Adrenal gland (tissue), 12 donors: ENCODE data around the gene PIK3R1. TPM values are rescaled to one million over a fixed set of nuclear protein-coding genes. Genes with fewer than 3 reads are reported as not detected.
A peak's percentile ranks its signal among the peaks of the same experiment; 100 is the strongest.

Source experiments
- DNase-seq, 7 donors: peaks; one replicate each; pipeline ENCODE4 v3.0.0-alpha.2; 2019 to 2020
- H3K27ac ChIP-seq, 5 donors: fragments of 200-600 bp; sonication (generic) in 4 of 5; 1 replicate in 3 of 5; 2 replicates in 2 of 5; pipeline versions ENCODE4 v1.5.1 to v1.8.0; 2016 to 2020; ENCODE audit warnings: mild to moderate bottlenecking in 1 of 5
- H3K27me3 ChIP-seq: fragments of 200-600 bp; 2 replicates; pipeline ENCODE4 v1.8.0; 2021
- H3K36me3 ChIP-seq, 2 donors: fragments of 200-600 bp; replicated peaks in 1 of 2; 1 replicate in 1 of 2; 2 replicates in 1 of 2; pipeline versions ENCODE4 v1.5.1 to v1.8.0; 2018 to 2022
- H3K4me1 ChIP-seq, 2 donors: fragments of 200-600 bp; replicated peaks in 1 of 2; 1 replicate in 1 of 2; 2 replicates in 1 of 2; pipeline versions ENCODE4 v1.5.1 to v1.8.0; 2018 to 2021
- H3K4me3 ChIP-seq, 4 donors: fragments of 200-600 bp; sonication (generic) in 3 of 4; one replicate each; pipeline ENCODE4 v1.5.1; 2016 to 2018
- H3K9me3 ChIP-seq, 3 donors: fragments of 200-600 bp; sonication (generic) in 1 of 3; replicated peaks in 1 of 3; 1 replicate in 2 of 3; 2 replicates in 1 of 3; pipeline versions ENCODE4 v1.5.1 to v1.8.0; 2016 to 2021
- POLR2A ChIP-seq, 2 donors: fragments of 450-650 bp; IDR thresholded peaks; one replicate each; pipeline ENCODE4 v1.6.1; 2017; ENCODE audit warnings: antibody characterized with exemption in 2 of 2, mild to moderate bottlenecking in 2 of 2, moderate library complexity in 1 of 2
- WGBS, 4 donors: extraction: QIAGEN DNeasy Blood & Tissue Kit in 2 of 4; methylation state at CpG; one replicate each; pipeline versions ENCODE4 v1.1.5 to v1.1.7; 2013 to 2017; 5-methylcytosine and 5-hydroxymethylcytosine counted together
- intact Hi-C, 2 donors: fragments of 100-400 bp; cut with DNase I; formaldehyde crosslinking; loops; one replicate each; pipeline versions ENCODE4 v1.14.1 to v1.15.0; 2022 to 2023
- polyA plus RNA-seq, 3 donors: library from polyadenylated mRNA; stranded (reverse); fragments of 200-250 nt in 2 of 3; fragments of 350-450 nt in 1 of 3; fragmentation: Illumina TruSeq in 1 of 3; extraction: RNeasy Lipid Tissue Mini Kit (QIAGEN cat#74804) in 1 of 3; gene quantifications; one replicate each; pipeline ENCODE4 v1.2.3, GENCODE V29; 2013 to 2014
- total RNA-seq, 9 donors: library from RNA; depleted of rRNA in 4 of 9; stranded (reverse); fragments of >200 nt in 4 of 9; fragments of 120-200 nt in 1 of 9; fragmentation: NEBNext Ultra II Directional in 1 of 9; extraction: Animal tissue kit (Norgen Biotek cat#: 25700) in 1 of 9; gene quantifications; one replicate each; pipeline versions ENCODE4 v1.1.0 to v1.2.4, GENCODE V29; 2013 to 2023
- TF ChIP-seq, protein P1 (sequence below), 6 experiments: fragments of 450-650 bp in 4 of 6; fragments of 200-600 bp in 2 of 6; sonication (generic) in 1 of 6; IDR thresholded peaks; 1 replicate in 5 of 6; 2 replicates in 1 of 6; pipeline versions ENCODE4 v1.5.1 to v1.8.0; 2016 to 2021; ENCODE audit warnings: antibody characterized with exemption in 6 of 6, mild to moderate bottlenecking in 2 of 6, moderate library complexity in 1 of 6
- donor health status: healthy with polysubstance abuse.
- donor health status: Bipolar disorder and iron deficiency.
- donor health status: DM: yes; HTN: yes; CAD: no.
- donor health status: DM: no; HTN: no; CAD: no.
- donor health status: DM: no; HTN: no; CAD: no.
- donor health status: DM: yes; HTN: yes; CAD: no.

The PIK3R1 gene
- total and polyA plus RNA-seq, 12 donors, result 4.9 to 110 (median 48.2) TPM

DNA sequence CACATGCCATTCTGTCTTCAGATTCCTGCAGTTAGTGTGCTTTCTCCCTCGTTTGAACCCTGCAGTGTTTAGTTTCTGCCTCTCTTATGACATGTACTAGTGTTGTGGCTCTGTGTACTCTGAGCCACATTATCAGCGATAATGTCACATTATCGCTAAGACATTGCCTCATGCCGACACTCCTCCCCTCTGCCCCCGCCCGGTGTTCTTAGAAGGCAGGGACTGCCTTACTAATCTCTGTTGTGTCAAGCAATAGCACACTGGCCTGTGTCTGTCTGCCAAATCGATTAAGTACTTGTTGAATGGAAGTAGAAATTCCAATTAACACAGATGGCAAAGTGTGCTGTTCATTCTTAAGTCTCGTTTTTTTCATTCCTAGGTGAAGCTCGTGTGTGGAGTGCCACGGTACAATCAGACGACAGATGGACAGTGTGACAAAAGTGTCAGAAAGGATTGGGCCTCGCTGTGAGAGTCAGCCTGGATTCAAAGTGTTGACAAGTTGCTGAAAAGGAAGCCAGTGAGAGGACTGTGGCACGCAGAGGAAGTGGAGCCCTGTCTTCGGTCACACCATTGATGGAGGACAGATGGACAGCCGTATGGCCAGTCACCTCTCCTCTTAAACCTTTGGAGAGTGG, 10.5 kb downstream of the PIK3R1 start:
- Histone ChIP-seq H3K27me3 (no peaks in the 10 kb centered on the region), H3K27ac (peak overlapping the region in 2 of 5 donors; percentile 14 to 82), H3K36me3 (peaks cover 0 to 21% of the 10 kb centered on the region in 2 donors), H3K9me3 (no peaks in the 10 kb centered on the region), H3K4me1 (peaks cover 10 to 70% of the 10 kb centered on the region in 2 donors), H3K4me3 (peak overlapping the region in 1 of 4 donors; percentile 8)
- 75 to 82% (median 78%) methylated on average over 15 of the region's 15 CpGs for WGBS, 4 donors
- no peak for TF ChIP-seq POLR2A (IDR thresholded peaks at IDR 0.05)
- TF ChIP-seq, protein P1, sequence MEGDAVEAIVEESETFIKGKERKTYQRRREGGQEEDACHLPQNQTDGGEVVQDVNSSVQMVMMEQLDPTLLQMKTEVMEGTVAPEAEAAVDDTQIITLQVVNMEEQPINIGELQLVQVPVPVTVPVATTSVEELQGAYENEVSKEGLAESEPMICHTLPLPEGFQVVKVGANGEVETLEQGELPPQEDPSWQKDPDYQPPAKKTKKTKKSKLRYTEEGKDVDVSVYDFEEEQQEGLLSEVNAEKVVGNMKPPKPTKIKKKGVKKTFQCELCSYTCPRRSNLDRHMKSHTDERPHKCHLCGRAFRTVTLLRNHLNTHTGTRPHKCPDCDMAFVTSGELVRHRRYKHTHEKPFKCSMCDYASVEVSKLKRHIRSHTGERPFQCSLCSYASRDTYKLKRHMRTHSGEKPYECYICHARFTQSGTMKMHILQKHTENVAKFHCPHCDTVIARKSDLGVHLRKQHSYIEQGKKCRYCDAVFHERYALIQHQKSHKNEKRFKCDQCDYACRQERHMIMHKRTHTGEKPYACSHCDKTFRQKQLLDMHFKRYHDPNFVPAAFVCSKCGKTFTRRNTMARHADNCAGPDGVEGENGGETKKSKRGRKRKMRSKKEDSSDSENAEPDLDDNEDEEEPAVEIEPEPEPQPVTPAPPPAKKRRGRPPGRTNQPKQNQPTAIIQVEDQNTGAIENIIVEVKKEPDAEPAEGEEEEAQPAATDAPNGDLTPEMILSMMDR (IDR thresholded peaks at IDR 0.05), result no peak
- intact Hi-C loops, result no loop called here
- peak in 2 of 7 donors; percentile 27 to 32 for DNase-seq

DNA sequence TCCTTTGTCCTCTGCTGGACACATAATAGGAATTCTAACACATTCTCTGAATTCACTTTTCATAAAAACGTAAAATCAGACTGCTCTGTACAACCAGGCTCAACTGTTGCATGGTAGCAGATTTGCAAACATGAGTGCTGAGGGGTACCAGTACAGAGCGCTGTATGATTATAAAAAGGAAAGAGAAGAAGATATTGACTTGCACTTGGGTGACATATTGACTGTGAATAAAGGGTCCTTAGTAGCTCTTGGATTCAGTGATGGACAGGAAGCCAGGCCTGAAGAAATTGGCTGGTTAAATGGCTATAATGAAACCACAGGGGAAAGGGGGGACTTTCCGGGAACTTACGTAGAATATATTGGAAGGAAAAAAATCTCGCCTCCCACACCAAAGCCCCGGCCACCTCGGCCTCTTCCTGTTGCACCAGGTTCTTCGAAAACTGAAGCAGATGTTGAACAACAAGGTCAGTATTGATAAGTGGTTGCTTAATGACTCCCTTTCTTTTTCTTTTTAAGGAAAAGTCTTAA, 11.1 kb downstream of the PIK3R1 start:
- peaks cover 0 to 21% of the 10 kb centered on the region in 2 donors for H3K36me3 ChIP-seq
- TF ChIP-seq, protein P1 (IDR thresholded peaks at IDR 0.05), result no peak
- no peak for TF ChIP-seq POLR2A (IDR thresholded peaks at IDR 0.05)
- H3K27ac ChIP-seq, result no peak overlapping the region
- H3K4me1 ChIP-seq, result peaks cover 10 to 72% of the 10 kb centered on the region in 2 donors
- no peak for DNase-seq
- no peaks in the 10 kb centered on the region for H3K27me3 ChIP-seq
- intact Hi-C loops, result no loop called here
- WGBS, 4 donors, result 82 to 93% (median 89%) methylated on average over 8 of the region's 8 CpGs
- no peak overlapping the region for H3K4me3 ChIP-seq
- H3K9me3 ChIP-seq, result no peaks in the 10 kb centered on the region

DNA sequence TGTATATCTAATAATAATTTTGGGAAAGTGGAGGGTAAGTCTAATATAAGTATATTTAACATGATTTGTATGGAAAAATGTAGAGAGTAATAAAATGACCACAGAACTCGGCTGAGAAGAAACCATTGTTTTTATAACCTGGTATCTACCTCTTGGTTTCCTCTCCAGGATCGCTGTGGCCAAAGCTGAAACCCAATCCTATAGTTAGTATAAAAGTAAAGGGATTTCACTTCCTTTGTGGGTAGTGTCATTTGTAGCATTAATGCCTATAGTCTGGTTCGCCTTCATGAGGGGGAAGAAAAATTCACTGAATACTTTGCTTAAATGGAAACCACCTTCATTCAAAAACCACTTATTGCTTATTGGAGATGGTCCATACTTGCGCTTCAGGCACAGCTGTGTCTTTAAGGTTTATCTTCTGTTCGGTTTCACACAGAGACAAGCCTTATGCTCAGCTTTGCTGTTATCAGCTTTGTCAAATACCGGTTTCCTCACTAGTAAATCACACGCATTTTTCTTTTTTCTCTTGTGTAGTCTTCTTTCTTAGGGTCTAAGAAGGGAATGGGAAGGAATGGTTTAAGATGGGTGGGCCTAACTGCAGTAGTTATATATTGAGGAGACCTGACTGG, 12.1 kb downstream of the PIK3R1 start:
- peaks cover 10 to 72% of the 10 kb centered on the region in 2 donors for H3K4me1 ChIP-seq
- H3K27me3 ChIP-seq, result no peaks in the 10 kb centered on the region
- H3K36me3 ChIP-seq, result peaks cover 0 to 21% of the 10 kb centered on the region in 2 donors
- no peak for TF ChIP-seq POLR2A (IDR thresholded peaks at IDR 0.05)
- TF ChIP-seq, protein P1 (IDR thresholded peaks at IDR 0.05), result no peak
- intact Hi-C loops, result no loop called here
- no peak overlapping the region for H3K4me3 ChIP-seq
- no peaks in the 10 kb centered on the region for H3K9me3 ChIP-seq
- no peak overlapping the region for H3K27ac ChIP-seq
- no peak for DNase-seq
- 76 to 92% (median 77%) methylated on average over 7 of the region's 7 CpGs for WGBS, 4 donors

DNA sequence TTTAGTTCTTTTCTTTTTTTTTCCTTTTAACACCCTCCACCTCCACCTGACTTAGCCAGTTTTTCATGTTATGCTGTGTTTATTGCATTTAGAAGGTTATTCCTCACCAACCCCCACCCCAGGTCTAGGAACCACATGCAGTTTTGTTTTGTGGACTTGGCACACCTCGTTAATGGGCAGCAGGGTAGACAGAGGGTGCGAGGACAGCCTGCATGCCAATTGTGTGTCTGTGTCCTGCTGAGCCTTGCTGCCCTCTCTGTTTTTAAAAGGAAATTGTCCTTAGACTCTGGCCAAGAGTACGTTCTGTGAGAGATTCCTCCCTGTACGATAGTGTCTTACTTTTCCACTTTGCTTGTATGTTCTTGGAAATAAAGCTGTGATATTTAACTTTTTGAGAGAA, 13.9 kb downstream of the PIK3R1 start:
- Histone ChIP-seq H3K27me3 (no peaks in the 10 kb centered on the region), H3K4me1 (peaks cover 10 to 65% of the 10 kb centered on the region in 2 donors), H3K9me3 (no peaks in the 10 kb centered on the region), H3K4me3 (no peak overlapping the region), H3K27ac (no peak overlapping the region), H3K36me3 (peaks cover 0 to 21% of the 10 kb centered on the region in 2 donors)
- intact Hi-C loops, result no loop called here
- DNase-seq, result no peak
- TF ChIP-seq, protein P1 (IDR thresholded peaks at IDR 0.05), result no peak
- 67 to 75% (median 73%) methylated on average over 4 of the region's 4 CpGs for WGBS, 4 donors
